ENCODE results near the gene GREB1.

The GREB1 gene

GRCh38 chr2:11533278-11534070 is at the start of gene GREB1:
TSS of gene GREB1 (plus strand) at chr2:11534045. CDS start at chr2:11556615, 22,570 bp downstream.
- Mint-ChIP-seq H3K9me3 (no peaks in the 10 kb centered on the region), H3K4me3 (no peak within 1 kb of the TSS), H3K27me3 (ENCODE audit: low read depth) (peaks cover 31% of the 10 kb centered on the region), H3K36me3 (ENCODE audit: low read depth) (no peaks in the 10 kb centered on the region), H3K4me1 (ENCODE audit: low read depth) (no peaks in the 10 kb centered on the region), H3K27ac (no peak within 1 kb of the TSS)

GRCh38 chr2:11488809-11489208 is 45.0 kb upstream of the GREB1 start:
- Mint-ChIP-seq H3K27ac (no peak overlapping the region), H3K27me3 (ENCODE audit: low read depth) (peaks cover 32% of the 10 kb centered on the region), H3K36me3 (ENCODE audit: low read depth) (no peaks in the 10 kb centered on the region), H3K4me3 (no peak overlapping the region), H3K4me1 (ENCODE audit: low read depth) (no peaks in the 10 kb centered on the region), H3K9me3 (no peaks in the 10 kb centered on the region)

- no peaks in the 10 kb centered on the region for H3K36me3 Mint-ChIP-seq (ENCODE audit: low read depth)
- no peaks in the 10 kb centered on the region for H3K4me1 Mint-ChIP-seq (ENCODE audit: low read depth)
- no peaks in the 10 kb centered on the region for H3K9me3 Mint-ChIP-seq
- H3K4me3 Mint-ChIP-seq: no peak overlapping the region
- H3K27ac Mint-ChIP-seq: no peak overlapping the region
- H3K27me3 Mint-ChIP-seq (ENCODE audit: low read depth): peaks cover 22% of the 10 kb centered on the region
Measured at GRCh38 chr2:11490194-11490593, 43.7 kb upstream of the GREB1 start.

GRCh38 chr2:11491348-11491933 is 42.4 kb upstream of the GREB1 start:
- Mint-ChIP-seq H3K4me1 (ENCODE audit: low read depth) (no peaks in the 10 kb centered on the region), H3K4me3 (no peak overlapping the region), H3K36me3 (ENCODE audit: low read depth) (no peaks in the 10 kb centered on the region), H3K27ac (no peak overlapping the region), H3K27me3 (ENCODE audit: low read depth) (peaks cover 14% of the 10 kb centered on the region), H3K9me3 (no peaks in the 10 kb centered on the region)

GRCh38 chr2:11492244-11492643 is 41.6 kb upstream of the GREB1 start:
- H3K9me3 Mint-ChIP-seq: no peaks in the 10 kb centered on the region
- H3K4me1 Mint-ChIP-seq (ENCODE audit: low read depth): no peaks in the 10 kb centered on the region
- H3K27ac Mint-ChIP-seq: no peak overlapping the region
- no peak overlapping the region for H3K4me3 Mint-ChIP-seq
- peaks cover 11% of the 10 kb centered on the region for H3K27me3 Mint-ChIP-seq (ENCODE audit: low read depth)
- H3K36me3 Mint-ChIP-seq (ENCODE audit: low read depth): no peaks in the 10 kb centered on the region

- Mint-ChIP-seq H3K27ac (no peak overlapping the region), H3K27me3 (ENCODE audit: low read depth) (peaks cover 9% of the 10 kb centered on the region), H3K9me3 (no peaks in the 10 kb centered on the region), H3K4me1 (ENCODE audit: low read depth) (no peaks in the 10 kb centered on the region), H3K4me3 (no peak overlapping the region), H3K36me3 (ENCODE audit: low read depth) (no peaks in the 10 kb centered on the region)
Measured at GRCh38 chr2:11492720-11493119, 41.1 kb upstream of the GREB1 start.

GRCh38 chr2:11493282-11493681 is 40.6 kb upstream of the GREB1 start:
- no peak overlapping the region for H3K27ac Mint-ChIP-seq
- no peaks in the 10 kb centered on the region for H3K9me3 Mint-ChIP-seq
- no peak overlapping the region for H3K4me3 Mint-ChIP-seq
- H3K4me1 Mint-ChIP-seq (ENCODE audit: low read depth): no peaks in the 10 kb centered on the region
- no peaks in the 10 kb centered on the region for H3K36me3 Mint-ChIP-seq (ENCODE audit: low read depth)
- peaks cover 9% of the 10 kb centered on the region for H3K27me3 Mint-ChIP-seq (ENCODE audit: low read depth)

GRCh38 chr2:11494310-11494709 is 39.5 kb upstream of the GREB1 start:
- Mint-ChIP-seq H3K4me1 (ENCODE audit: low read depth) (no peaks in the 10 kb centered on the region), H3K36me3 (ENCODE audit: low read depth) (no peaks in the 10 kb centered on the region), H3K27ac (no peak overlapping the region), H3K9me3 (no peaks in the 10 kb centered on the region), H3K27me3 (ENCODE audit: low read depth) (peaks cover 9% of the 10 kb centered on the region), H3K4me3 (no peak overlapping the region)

GRCh38 chr2:11495844-11496681 is 37.8 kb upstream of the GREB1 start:
- no peaks in the 10 kb centered on the region for H3K9me3 Mint-ChIP-seq
- no peak overlapping the region for H3K4me3 Mint-ChIP-seq
- peaks cover 4% of the 10 kb centered on the region for H3K27me3 Mint-ChIP-seq (ENCODE audit: low read depth)
- no peak overlapping the region for H3K27ac Mint-ChIP-seq
- H3K36me3 Mint-ChIP-seq (ENCODE audit: low read depth): no peaks in the 10 kb centered on the region
- peaks cover 6% of the 10 kb centered on the region for H3K4me1 Mint-ChIP-seq (ENCODE audit: low read depth)

GRCh38 chr2:11498543-11499034 is 35.3 kb upstream of the GREB1 start:
- peaks cover 6% of the 10 kb centered on the region for H3K4me1 Mint-ChIP-seq (ENCODE audit: low read depth)
- H3K36me3 Mint-ChIP-seq (ENCODE audit: low read depth): no peaks in the 10 kb centered on the region
- no peaks in the 10 kb centered on the region for H3K9me3 Mint-ChIP-seq
- H3K27me3 Mint-ChIP-seq (ENCODE audit: low read depth): no peaks in the 10 kb centered on the region
- H3K4me3 Mint-ChIP-seq: no peak overlapping the region
- no peak overlapping the region for H3K27ac Mint-ChIP-seq

GRCh38 chr2:11499081-11499743 is 34.6 kb upstream of the GREB1 start:
- Mint-ChIP-seq H3K4me1 (ENCODE audit: low read depth) (peaks cover 6% of the 10 kb centered on the region), H3K4me3 (no peak overlapping the region)

GRCh38 chr2:11500702-11501303 is 33.0 kb upstream of the GREB1 start:
- no peaks in the 10 kb centered on the region for H3K36me3 Mint-ChIP-seq (ENCODE audit: low read depth)
- no peak overlapping the region for H3K4me3 Mint-ChIP-seq
- H3K27ac Mint-ChIP-seq: no peak overlapping the region
- no peaks in the 10 kb centered on the region for H3K27me3 Mint-ChIP-seq (ENCODE audit: low read depth)
- peaks cover 6% of the 10 kb centered on the region for H3K4me1 Mint-ChIP-seq (ENCODE audit: low read depth)
- H3K9me3 Mint-ChIP-seq: no peaks in the 10 kb centered on the region

More at GRCh38 chr2:11499081-11499743, 34.6 kb upstream of the GREB1 start:
- H3K36me3 Mint-ChIP-seq (ENCODE audit: low read depth): no peaks in the 10 kb centered on the region
- H3K27me3 Mint-ChIP-seq (ENCODE audit: low read depth): no peaks in the 10 kb centered on the region
- no peaks in the 10 kb centered on the region for H3K9me3 Mint-ChIP-seq
- H3K27ac Mint-ChIP-seq: no peak overlapping the region

- H3K4me3 Mint-ChIP-seq: no peak overlapping the region
- no peaks in the 10 kb centered on the region for H3K9me3 Mint-ChIP-seq
- no peaks in the 10 kb centered on the region for H3K36me3 Mint-ChIP-seq (ENCODE audit: low read depth)
- no peaks in the 10 kb centered on the region for H3K27me3 Mint-ChIP-seq (ENCODE audit: low read depth)
- peaks cover 6% of the 10 kb centered on the region for H3K4me1 Mint-ChIP-seq (ENCODE audit: low read depth)
- no peak overlapping the region for H3K27ac Mint-ChIP-seq
Measured at GRCh38 chr2:11502740-11503292, 31.0 kb upstream of the GREB1 start.
